Stimulated activated CD8-positive, alpha-beta memory T cell treated with anti-CD3 and anti-CD28 coated beads, Interleukin-15, amount 100 ng/mL, for 1 hour (primary cell): Measurements from ENCODE around the gene PTP4A1.
"Not testable (repeated sequence)": the region's sequence is repeated elsewhere in the genome, so short reads cannot be mapped to it uniquely, and the experiment has no call there.

ENCODE experiments used
- DNase-seq: peaks from one replicate; pipeline ENCODE4 v3.0.0-alpha.2; 2020; ENCODE audit warnings: low read depth

Gene PTP4A1

DNA sequence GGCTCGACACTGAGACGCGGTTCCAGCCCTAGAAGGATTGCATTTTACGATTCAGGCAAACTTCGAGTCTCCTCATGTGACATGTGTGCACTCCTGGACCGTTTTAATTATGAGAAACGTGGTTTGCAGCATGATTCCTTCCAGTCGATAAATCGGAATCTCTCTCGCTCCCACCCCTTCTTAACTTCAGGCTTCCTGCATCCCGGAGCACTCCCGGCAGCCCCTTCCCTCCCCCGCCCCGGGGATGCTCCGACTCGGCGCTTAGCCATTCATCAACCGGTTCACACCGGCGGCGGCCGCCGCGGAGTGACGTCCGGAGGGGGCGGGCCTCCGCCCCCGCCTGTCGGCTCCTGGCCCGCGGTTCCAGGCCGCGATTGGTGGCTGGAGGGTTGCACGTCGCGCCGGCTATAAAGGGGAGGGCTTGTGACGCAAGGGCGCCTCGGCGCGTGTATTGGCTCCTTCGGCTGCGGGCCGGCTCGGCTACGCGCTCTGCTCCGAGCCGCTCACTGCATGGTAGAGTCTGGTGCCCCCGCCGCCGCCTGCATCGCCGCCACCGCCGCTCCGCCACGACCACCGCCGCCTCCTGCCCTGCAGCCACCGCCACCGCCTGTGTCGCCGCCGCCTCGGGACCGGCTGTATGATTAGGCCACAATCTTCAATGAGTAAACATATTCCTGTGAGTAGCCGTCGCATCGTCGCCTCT is at the start of gene PTP4A1, which contains the start of gene LOC128125822:
Gene PTP4A1 (plus strand): TSS at position 437 of the 703 bp plus-strand sequence. CDS start 4,401 bp downstream, outside the sequence.
Gene LOC128125822 (plus strand): TSS at position 437 of the 703 bp plus-strand sequence.
- DNase-seq, result peak; percentile 89

DNA sequence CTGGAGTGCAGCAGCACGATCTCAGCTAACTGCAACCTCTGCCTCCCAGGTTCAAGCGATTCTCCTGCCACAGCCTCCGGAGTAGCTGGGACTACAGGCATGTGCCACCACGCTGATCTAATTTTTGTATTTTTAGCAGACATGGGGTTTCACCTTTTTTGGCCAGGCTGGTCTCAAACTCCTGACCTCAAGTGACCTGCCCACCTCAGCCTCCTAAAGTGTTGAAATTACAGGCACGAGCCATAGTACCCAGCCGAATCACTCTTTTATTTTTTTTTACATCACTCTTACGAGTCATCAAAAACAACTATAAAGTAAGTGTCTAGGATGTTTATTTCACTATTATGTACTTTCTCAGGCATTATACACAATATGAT is 49.4 kb upstream of the PTP4A1 start:
- DNase-seq, result not testable (repeated sequence)

DNA sequence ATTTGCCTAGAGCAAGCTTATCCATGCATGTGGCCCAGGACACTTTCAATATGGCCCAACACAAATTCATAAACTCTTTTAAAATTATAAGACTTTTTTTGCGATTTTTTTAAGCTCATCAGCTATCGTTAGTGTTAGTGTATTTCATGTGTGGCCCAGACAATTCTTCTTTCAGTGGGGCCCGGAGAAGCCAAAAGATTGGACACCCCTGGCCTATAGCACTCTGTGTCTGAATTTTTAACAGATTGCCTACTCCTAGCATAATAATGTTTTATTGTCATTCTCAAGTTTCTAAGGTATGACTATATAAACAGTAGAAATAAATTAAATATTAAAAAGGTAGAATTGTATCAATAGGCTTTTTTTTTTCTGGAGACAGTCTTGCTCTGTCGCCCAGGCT is 48.6 kb upstream of the PTP4A1 start:
- no peak for DNase-seq

DNA sequence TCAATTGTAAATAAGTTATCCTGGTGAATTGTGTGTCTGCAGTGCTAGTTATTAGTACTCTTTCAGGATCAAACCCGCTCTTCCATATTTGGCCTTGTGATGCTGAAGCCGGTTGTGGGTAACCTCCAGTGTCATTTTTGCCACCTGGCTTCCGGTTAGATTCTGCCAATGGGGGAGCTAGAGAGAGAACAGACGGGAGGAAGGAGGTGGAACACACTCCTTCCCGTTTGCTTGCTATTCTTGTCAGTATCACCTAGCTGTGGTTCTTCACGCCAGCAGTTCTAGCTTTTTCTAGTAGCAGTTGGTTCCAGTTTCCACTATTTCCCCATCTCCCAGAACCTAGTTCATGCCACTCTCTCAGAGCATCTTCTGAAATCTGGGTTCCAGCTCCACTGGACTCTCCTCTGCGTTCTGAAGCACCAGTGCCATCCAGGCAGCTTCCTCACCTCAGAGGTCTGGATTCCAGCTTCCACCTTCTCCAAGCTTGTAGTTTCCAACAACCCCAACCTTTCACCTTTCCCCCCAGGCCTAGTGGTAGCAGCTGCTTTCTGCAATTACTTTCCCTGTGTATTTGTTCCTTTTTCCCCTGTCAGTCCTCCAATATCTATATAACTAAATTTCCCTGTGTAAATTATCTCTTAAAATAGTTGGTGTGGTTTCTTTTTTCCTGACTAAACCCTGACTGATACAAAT is 46.9 kb upstream of the PTP4A1 start:
- no peak for DNase-seq

DNA sequence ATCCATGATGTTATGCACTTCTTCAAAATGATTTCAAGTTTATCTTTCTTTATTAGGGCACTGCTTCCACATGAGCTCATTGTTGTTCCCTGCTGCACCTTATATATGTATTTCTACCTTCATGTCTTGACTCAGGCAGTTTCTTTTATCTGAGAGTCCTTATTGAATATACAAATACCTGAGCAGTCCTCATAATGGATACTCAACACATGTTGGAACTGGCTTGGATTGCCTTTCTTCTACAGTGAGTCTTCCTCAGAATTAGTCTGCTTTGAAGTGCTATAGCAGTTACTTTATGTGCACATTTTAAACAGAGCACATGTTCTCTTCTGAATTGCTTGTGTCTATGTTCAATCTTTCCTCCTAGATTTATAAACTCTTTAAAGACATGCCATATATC is 45.3 kb upstream of the PTP4A1 start:
- DNase-seq, result no peak

DNA sequence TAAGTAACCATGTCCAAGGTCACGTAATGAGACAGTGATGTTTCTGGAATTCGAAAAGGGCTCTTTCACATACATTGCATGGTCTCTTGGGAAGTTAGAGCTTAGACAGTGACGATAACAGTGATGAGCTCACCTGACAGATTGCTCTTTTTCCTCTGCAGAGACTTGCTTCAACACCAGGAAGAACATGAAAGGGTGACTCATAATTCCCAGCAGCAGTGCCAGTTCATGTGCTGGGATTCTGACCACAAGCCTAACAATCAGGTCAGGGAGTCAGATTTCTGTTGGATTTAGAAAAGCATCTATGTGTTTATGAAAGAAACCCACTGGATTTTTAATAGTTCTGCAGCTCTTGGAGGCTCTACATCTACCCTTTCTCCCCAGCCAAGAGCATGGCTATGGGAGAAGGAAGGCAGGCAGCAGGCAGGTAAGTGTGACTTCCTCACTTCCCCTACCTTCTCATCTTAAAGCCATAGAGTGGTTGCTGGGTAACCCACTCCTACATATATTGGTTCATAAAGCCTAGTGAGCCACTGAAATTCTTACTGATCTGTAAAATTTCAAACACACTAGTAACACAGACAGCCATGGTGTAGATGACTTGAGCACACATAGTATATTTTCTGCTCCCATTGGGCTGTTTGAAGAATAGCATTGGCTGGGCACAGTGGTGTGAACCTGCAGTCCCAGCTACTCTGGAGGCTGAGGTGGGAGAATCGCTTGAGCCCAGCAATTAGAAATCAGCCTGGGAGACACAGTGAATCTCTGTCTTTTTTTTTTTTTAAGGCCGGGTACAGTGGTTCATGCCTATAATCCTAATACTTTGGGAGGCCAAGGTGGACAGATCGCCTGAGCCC is 44.4 kb upstream of the PTP4A1 start:
- no peak for DNase-seq

DNA sequence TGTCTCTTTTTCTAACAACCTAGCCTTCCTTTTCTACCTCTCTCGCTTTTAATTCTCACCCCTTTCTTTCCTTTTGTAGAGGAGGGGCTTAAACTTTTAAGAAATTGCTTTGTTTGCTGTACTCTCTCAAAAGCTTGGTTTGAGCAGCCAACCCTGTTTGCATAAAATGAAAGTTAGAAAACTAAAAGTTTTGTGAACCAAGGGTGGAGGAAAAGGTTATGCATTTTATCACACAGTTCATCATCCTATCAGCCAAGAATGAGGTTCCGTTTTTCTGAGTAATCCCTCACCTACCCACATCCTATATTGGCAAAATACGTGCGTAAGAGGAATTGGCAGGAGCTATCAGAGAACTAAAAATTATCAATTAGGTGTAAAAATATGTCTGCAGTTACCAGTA is 42.8 kb upstream of the PTP4A1 start:
- DNase-seq, result no peak

DNA sequence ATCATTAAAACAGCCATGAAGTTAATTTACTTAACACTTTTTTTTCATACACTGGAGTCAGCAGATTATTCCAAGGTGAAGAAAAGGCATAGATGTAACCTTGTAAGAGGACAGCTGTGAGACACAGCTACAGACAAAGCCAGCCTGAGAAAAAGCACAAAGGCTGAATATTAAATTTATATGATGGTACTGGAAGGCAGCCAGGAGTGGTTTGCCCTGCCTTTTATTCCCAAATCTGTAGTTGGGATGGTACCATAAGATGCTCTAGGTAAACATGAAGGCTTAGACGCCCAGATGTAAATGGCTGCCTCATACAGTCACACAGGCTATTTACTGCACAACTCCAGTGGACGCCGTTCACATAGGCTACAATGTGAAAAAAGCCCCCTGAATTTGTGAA is 42.1 kb upstream of the PTP4A1 start:
- no peak for DNase-seq

DNA sequence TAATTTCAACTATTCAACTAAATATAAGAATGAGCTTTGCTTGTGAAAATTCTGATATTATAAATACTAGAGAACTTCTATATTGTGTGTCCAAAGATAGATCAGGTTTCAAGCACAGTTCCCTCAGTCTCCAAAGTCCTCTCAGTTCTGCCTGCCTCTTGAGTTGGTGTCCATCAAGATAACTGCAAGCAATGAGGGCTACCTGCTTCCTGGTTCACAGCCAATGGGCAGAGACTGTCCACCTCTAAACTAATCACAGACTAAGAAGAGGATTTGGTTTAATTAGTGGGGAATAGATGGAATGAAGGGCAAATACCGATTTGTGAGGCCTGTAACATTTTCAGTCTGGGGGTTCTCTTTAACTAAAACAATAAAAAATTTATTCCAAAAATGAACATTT is 41.3 kb upstream of the PTP4A1 start:
- DNase-seq, result no peak

DNA sequence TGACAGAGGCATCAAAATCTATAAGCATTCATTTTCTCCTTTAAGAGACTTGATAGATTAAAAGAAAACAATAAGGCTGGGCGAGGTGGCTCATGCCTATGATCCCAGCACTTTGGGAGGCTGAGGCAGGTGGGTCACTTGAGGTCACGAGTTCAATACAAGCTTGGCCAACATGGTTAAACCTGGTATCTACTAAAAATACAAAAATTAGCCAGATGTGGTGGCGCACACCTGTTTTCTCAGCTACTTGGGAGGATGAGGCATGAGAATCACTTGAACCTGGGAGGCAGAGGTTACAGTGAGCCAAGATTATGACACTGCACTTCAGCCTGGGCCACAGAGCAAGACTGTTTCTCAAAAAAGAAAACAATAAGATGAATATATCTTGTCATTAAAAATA is 39.3 kb upstream of the PTP4A1 start:
- no peak for DNase-seq

DNA sequence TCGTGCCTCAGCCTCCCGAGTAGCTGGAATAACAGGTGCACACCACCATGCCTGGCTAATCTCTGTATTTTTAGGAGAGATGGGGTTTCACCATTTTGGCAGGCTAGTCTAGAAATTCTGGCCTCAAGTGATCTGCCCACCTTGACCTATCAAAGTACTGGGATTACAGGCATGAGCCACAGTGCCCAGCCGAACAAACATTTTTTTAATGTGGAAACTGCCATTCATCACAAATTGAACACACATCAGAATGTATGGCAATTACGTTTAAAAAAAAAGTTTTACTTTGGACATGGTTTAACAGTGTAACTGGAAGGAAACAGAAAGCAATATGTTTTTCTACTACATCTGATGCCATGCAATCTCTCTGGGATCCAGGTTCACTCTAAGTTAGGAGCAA is 38.3 kb upstream of the PTP4A1 start:
- no peak for DNase-seq

DNA sequence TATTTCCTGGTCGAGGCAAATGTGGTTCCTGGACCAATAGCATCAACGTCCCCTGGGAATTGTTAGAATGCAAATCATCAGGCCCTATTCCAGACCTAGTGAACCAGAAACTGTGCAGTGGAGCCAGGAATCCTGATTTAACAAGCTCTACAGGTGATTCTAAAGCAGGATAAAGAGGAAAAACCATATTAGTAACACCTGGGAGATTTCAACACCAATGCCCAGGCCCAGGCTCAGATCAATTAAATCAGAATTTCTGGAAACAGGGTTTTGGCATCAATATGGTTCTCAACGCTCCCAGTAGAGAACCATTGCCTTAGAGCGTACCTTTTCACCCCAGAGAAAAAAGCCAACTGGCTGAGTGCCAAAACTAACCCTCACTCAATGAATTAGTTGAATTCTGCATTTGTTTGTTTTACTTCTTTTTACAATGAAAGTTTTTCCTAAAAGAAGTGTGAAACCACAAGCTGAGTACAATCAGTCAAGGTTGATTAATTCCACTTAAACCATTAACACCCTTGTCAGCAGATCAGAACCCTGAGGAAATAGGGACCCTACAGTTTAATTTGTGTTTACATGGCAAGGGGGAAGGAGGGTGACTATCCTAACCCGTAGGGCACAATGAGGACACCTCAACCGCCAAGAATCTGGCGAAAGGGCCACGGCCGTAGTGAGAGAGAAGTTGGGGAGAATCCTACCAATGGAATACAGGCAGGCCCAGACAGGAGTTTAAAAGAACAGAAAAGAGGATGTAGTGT is 34.9 kb upstream of the PTP4A1 start:
- no peak for DNase-seq

DNA sequence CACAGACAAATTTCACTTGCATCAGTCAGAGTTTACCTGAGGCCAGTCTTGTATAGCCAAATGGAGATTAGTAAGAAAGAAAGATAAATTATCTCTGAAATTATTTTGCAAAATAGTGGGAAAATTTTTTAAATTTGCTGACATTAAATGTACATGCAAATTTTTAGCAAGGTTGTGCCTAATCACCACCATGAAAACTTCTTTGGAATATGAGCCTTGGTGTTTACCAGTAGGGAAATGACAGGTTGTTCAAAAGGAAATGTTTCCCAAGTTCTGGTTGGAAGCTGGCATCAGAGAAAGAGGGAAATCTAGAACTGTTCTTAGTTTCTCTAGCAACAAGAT is 34.4 kb upstream of the PTP4A1 start:
- DNase-seq, result no peak

DNA sequence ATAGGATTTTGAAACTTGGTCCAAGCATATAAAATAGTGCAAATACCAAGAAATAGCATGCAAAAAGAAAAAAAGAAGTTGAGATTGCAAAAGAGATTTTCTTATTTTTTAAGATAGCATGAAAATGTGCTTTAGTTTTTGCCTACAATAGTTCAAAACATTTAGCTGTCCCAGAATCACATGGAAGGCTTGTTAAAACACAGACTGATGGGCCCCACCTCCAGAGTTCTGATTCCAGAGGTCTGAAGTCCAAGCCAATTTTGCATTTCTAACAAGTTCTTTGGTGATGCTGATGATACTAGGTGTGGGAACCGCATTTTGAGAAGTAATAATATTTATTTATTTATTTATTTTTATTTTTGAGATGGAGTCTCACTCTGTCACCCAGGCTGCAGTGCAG is 33.7 kb upstream of the PTP4A1 start:
- DNase-seq, result no peak

DNA sequence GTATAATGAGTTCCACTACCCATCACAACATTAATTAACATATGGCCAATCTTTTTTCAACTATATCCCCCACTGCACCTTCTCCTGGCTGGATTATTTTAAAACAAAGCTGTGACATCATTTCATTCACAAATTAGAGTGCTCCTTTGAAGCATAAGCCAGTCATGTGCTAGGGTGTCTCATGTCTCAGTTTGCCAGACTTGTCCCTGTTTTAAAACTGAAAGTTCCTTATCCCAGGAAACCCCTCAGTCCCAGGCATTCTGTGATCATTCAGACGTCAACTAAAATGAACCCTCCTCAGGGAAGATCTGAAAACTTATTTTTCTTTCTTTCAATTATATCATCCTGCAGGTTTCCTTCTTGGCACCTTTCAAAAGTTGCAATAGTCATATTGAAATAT is 29.3 kb upstream of the PTP4A1 start:
- no peak for DNase-seq

DNA sequence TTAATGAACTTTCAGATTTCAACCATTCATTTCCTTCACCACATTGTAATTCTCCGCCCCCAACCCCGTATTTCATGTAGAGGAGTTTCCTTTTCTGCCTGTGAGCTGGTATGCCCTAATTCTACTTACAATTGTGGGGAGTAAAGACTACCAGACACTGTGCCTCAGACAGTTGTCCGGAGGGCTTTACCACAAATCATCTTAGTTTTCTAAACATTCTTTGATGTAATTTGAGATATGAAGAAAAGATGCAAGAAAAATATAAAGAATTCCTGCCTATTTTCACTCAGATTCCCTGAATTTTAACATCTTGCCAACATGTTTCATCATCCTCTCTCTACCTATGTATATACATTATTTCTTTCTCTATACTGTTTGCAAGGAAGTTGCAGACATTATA is 28.3 kb upstream of the PTP4A1 start:
- DNase-seq, result no peak

DNA sequence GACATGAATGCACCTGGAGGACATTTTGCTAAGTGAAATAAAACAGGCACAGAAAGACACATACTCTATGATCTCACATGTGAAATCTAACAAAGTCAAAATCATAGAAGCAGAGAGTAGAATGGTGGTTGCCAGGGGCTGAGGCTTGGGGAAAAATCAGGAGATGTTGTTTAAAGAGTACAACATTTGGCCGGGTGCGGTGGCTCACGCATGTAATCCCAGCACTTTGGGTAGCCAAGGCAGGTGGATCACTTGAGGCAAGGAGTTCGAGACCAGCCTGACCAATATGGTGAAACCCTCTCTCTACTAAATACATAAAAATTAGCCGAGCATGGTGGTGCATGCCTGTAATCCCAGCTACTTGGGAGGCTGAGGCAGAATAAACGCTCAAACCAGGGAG is 26.0 kb upstream of the PTP4A1 start:
- DNase-seq, result no peak

DNA sequence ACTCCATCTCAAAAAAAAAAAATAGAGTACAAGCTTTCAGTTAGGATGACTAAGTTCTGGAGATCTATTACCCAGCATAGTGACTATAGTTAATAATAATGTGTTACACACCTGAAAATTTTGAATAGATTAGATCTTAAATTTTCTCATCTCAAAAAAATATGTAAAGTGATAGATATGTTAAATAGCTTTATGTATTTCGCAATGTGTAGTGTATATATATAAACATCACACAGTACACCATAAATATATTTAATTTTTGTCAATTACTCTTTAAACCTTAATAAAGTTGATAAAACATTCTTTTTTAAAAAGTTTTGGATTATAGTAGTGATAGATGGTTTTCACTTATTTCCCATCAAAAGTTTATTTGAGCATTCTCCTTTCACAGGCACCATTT is 25.6 kb upstream of the PTP4A1 start:
- DNase-seq, result no peak

DNA sequence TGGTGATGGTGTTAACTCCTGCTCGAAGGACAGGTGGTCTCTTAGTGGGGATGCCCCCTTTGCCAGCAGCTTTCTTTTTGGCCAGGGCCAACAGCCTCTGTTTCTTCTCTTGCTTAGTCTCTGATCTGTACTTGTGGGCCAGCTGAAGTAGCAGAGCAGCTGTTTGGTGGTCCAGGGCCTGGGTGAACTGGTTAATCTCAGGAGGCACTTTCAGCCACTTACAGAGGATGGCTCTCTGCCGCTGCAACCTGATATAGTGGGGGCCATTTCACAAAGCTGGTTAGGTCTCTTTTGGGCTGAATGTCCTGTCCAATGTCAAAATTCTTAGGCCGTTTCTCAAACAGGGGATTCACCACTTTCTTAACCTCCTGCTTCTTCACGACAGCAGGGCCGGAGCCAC is 23.2 kb upstream of the PTP4A1 start:
- no peak for DNase-seq

DNA sequence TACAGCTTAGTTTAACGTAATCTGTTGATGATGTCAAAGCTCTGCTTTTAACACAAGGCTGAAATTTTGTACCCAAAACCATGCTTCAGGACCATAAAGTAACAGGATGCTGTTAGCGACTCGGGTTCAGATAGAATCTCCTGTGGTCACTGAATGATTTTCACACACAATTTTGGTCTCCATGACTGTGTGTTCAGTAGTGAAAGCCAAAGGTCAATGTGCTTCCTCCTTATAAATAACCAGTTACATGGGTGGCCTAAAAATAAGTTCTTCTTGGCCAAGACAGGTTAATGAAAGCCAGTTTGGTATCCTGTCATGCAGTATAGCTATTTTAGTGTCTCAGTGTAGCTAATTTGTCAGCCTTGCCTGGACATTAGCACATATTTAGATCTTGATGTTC is 19.1 kb upstream of the PTP4A1 start:
- DNase-seq, result no peak

DNA sequence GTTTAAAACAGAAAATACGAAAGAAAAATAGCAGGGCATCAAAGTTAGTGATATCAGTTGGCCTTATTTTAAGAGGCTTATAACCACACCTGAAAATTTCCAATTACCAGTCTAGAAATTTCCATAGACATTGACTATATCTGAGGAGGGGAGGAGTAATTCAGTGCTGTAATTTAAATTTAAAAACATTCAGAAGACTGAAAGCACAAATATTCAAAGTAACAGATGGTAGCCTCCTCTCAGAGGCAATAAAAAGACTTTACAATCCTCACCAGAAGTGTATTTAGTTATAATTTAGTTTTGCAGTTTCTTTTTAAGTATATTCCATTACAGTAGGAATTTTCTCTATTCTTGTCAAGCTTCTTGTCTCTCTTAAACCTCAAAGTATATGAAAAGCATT is 18.4 kb upstream of the PTP4A1 start:
- DNase-seq, result no peak

DNA sequence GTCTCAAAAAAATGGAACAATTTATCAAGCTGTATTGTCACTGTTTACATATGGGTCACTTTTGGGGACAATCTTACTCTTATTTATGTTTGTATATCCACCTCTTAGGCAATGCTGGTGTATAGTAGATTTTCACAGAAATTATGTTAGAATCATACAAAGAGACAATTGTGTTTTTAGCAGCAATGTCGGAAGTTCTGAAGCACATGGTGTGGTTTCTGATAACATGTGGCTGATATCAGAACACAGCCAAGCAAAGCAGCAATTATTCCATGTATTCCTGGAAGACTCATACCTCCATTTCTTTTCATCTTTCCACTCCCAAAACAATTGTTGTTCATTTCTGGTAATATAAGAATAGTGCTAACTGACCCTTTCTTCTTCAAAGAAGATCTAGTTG is 17.5 kb upstream of the PTP4A1 start:
- DNase-seq, result no peak
